ENCODE measurements around the gene KRTAP5-2.
A peak's percentile ranks its signal among the peaks of the same experiment; 100 is the strongest.
"Not testable (repeated sequence)": the region's sequence is repeated elsewhere in the genome, so short reads cannot be mapped to it uniquely, and the experiment has no call there.

Gene KRTAP5-2

DNA sequence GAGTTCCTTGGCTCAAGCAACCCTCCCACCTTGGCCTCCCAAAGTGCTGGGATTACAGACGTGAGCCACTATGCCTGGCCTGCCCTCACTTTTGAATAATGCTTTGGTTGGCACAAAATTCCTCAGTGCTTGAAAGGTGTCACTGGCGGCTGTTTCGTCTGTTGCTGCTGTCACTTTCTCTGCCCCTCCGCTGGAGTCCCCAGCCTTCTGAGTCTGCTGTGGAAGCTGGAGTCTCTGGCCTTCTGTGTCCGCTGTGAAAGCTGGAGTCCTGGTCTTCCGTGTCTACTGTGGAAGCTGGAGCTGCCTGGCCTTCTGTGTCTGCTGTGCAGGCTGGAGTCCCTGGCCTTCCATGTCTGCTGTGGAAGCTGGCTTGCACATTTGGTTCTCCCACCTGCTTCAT lies 8.1 kb downstream of the KRTAP5-2 start:
- no peak for DNase-seq

DNA sequence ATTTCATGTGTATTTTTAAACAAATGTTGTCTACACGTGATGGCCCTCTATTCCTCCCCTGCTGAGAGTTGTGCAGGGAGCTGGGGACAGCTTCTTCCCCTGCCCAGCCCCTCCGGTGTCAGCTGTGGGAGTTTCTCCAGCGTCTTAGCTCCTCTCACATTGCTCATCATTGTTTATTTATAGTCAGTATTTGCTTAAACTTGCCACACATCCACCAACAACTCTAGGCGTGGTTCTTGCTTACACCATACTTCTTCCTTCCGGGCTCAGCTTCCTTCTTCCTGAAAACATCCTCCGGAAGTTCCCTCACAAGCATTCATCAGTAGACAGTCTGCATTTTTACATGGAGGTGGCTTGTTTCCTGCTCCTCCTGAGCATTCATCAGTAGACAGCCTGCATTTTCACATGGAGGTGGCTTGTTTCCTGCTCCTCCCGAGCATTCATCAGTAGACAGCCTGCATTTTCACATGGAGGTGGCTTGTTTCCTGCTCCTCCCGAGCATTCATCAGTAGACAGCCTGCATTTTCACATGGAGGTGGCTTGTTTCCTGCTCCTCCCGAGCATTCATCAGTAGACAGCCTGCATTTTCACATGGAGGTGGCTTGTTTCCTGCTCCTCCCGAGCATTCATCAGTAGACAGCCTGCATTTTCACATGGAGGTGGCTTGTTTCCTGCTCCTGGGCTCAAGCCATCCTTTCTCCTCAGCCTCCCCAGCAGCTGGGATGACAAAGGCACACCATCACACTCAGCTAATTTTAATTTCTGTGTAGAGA lies 8.7 kb downstream of the KRTAP5-2 start:
- not testable (repeated sequence) for DNase-seq

GRCh38 chr11:1586699-1587098 lies 11.4 kb downstream of the KRTAP5-2 start:
- DNase-seq: no peak

GRCh38 chr11:1584661-1585370 lies 13.3 kb downstream of the KRTAP5-2 start, which contains the start of gene KRTAP5-1:
TSS of gene KRTAP5-1 (minus strand) at chr11:1585283. CDS start at chr11:1585249, 34 bp downstream.
- not testable (repeated sequence) for DNase-seq

DNA sequence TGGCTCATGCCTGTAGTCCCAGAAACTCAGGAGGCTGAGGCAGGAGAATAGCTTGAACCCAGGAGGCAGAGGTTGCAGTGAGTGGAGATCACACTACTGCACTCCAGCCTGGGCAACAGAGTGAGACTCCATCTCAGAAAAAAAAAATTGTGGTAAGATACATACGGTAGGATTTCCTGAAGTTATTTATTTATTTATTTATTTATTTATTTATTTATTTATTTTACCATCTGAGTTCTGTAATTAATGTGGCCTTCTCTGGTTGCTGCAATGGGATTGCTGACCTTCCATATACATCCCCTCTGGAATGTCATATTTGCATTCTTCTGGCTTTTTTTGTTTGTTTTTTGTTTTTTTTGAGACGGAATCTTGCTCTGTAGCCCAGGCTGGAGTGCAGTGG lies 15.2 kb downstream of the KRTAP5-2 start:
- not testable (repeated sequence) for DNase-seq

DNA sequence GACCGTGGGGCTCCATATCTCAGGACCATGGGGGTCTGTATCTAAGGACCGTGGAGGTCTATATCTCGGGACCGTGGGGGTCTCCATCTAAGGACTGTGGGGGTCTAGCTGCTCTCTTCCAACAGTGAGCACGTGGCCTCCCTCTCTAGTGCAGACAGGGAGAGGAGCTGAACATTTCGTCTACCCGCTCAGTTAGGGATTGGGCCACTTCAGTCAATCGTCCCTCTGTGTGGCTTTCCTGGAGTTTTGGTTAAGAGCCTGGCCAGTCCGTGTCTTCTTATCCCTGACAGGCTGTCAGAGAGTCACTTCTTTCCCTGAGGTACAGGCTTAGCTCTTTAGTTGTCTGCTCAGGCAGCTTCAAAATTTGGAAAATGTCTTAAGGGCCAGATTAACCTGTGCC lies 16.1 kb downstream of the KRTAP5-2 start:
- DNase-seq: no peak

DNA sequence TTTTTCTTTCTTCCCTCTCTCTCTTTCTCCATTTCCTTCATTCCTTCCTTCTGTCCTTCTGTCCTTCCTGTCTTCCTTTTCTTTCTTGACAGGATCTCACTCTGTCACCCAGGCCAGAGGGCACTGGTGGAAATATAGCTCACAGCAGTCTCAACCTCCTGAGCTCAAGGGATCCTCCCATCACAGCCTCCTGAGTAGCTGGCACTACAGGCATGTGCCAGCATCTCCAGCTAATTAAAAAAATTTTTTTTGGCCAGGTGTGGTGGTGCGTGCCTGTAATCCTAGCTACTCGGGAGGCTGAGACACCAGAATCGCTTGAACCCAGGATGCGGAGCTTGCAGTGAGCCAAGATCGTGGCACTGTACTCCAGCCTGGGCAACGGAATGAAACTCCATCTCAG lies 21.3 kb downstream of the KRTAP5-2 start:
- DNase-seq: no peak

DNA sequence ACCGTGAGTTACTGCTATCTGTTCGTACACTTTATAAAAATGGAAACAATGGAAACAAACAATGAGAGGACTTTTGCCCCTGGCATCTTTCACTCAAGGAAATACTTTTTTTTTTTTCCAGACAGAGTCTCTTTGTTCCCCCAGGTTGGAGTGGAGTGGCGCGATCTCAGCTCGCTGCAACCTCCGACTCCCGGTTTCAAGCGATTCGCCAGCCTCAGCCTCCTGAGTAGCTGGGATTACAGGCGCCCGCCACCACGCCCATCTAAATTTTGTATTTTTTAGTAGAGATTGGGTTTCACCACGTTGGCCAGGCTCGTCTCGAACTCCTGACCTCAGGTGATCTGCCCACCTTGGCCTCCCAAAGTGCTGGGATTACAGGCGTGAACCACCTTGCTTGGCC lies 22.3 kb downstream of the KRTAP5-2 start:
- not testable (repeated sequence) for DNase-seq

DNA sequence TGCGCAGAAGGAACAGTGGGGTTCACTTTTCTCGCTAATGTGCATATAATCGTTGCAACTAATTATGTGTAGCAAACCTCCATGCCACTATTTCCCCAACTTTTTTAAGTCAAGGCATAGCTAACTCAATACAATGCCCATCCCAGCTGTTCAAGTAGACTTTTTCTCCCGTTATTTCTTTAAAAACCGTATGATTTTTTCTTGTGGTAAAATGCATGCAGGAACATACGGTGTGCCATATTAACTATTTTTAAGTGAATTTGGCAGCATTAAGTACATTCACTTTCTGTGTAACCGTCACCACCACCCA lies 23.2 kb downstream of the KRTAP5-2 start:
- no peak for DNase-seq

- peak in 6 of 14 donors; percentile 8 to 67 (median 49) for DNase-seq
Measured at GRCh38 chr11:1574238-1574932, 23.7 kb downstream of the KRTAP5-2 start.

GRCh38 chr11:1573903-1574237 lies 24.2 kb downstream of the KRTAP5-2 start:
- DNase-seq: peak in 1 of 14 donors; percentile 66

- peak in 2 of 14 donors; percentile 36 to 66 for DNase-seq
Measured at GRCh38 chr11:1573077-1573902, 24.8 kb downstream of the KRTAP5-2 start.

- peak in 12 of 14 donors; percentile 66 to 89 (median 80) for DNase-seq
Measured at GRCh38 chr11:1572197-1573076, 25.7 kb downstream of the KRTAP5-2 start, which contains the start of gene DUSP8. TSS of gene DUSP8 (minus strand) at chr11:1572271. CDS start at chr11:1565826, 6,445 bp downstream.

DNA sequence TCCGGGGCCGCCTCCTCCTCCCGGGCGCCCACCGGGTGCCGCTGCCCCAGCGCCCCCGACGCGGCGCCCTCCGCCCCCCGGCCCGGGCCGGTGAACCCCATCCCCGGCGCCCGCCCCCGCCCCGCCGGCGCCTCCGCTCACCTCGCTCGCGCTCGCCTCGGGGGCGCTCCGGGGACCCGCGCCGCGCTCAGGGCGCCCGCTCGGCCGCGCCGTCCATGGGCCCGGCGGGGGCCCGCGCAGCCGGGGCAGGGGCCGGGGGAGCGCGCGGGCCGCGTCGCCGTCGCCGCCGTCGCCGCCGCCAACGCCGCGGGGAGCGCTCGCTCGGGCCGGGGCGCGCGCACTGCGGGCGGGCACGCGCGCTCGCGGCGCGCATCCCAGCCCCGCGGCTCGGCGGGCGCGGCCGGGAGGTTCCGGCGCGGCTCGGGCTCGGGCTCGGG lies 26.3 kb downstream of the KRTAP5-2 start:
- DNase-seq: no peak

DNA sequence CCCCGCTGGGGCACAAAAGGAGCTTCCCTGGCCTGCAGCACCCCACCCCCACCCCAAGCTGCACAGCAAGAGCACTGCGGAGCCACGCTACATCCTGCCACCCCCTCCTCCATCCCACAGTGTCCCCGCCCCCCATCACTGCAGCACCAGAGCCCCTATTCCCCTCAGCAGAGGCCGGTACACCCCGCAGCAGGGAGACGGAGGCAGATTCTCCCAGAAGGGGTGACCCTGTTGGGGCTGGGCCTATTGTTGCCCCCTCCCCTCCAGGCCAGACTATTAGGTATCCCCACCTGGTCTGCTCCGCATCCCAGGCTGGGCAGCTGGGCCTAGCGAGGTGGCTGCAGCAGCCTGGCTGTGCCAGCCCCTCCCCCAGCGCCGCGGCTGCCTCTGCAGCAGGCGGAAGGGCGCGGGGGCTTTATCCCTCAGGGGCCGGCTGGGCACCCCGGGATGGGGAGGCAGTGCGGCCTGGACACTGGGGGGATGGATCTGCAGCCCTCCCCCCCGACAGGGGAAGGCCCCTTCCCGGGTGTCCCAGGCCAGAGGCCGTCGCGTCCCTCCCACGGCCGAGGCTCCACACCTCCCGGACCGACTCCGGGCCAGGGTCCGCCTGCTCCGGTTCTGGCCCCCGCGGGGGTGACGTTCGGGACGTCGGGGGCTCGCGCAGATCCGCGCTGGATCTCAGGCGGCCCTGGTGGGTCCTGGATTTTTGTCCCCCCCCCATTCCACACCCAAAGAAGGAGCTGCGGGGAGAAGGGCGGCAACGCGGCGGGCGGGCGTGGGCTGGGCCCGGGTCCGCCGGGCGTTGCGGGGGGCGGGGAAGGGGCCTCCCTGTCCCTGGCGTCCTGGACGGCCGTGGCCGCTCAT lies 27.0 kb downstream of the KRTAP5-2 start:
- peak in 3 of 14 donors; percentile 39 to 52 (median 41) for DNase-seq

DNA sequence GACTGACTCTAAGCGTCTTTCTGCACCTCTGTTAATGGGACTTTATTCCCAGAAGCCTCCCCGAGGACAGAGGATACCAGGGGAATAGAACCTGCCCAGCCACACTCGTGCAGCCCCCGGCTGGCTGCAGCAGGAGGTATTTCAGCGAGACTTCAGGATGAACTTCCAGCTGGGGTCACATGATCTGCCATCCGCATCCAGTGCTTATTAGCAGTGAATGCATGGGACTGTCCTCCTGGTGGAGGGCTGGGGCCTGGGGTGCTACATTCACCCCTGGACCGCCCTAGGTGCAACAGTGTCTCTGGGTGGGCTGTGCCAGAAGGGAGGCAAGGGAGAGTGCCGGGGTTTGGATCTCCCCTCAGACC lies 27.6 kb downstream of the KRTAP5-2 start:
- DNase-seq: no peak

DNA sequence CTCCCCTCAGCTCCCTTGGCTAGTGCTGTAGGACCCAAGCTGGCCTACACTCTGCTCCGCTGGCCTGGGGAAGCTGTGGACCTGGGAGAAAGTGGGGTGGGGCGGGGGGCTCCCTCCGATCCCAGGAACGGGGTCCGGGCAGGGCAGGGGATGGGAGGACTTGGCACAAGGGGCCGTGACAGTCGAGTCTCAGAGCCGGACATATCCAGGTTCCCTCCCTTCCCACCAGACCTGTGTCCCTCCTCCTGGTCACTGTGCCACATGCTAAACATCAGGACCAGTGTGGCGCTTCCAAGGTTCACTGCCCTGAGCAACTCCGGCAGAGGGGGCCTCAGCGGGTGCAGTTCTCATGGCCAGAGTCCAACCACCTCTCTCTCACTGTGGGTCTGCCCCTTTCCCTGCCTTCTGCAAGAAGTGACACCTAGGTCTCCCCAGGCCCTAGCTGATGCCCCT lies 28.1 kb downstream of the KRTAP5-2 start:
- no peak for DNase-seq

- DNase-seq: no peak
Measured at GRCh38 chr11:1569251-1569780, 28.8 kb downstream of the KRTAP5-2 start.

DNA sequence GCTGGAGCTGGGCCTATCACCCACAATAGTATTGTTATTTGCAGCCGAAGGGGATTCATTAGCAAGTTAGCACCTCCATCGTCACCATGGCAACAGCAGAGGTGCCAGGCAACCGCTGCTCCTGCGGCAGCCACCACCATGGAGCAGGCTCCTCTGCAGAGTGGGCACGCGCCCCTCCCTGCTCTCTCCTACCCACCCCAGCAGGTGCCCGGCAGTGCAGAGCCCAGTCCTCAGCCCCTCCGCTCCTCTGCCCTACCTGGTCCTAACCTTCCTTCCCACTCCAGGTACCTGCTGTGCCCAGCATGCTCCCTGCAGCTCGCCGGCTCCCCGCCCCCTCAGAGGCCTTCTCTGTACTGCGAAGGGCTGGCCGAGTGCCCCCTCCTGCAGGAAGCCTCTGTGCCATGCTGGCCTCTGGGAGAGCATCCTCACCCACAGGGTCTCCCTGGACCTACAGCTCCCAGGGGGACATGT lies 29.6 kb downstream of the KRTAP5-2 start:
- no peak for DNase-seq

GRCh38 chr11:1567721-1568100 lies 30.4 kb downstream of the KRTAP5-2 start:
- DNase-seq: no peak
